D341Med (cell line): Measurements from ENCODE around the gene CDK15.
"Not testable (repeated sequence)": the region's sequence is repeated elsewhere in the genome, so short reads cannot be mapped to it uniquely, and the experiment has no call there.

ENCODE experiments used
- DNase-seq: peaks from one replicate; pipeline ENCODE4 v3.0.0; 2012; ENCODE audit warnings: low spot score

The CDK15 gene

GRCh38 chr2:201806442-201807170 is at the start of gene CDK15:
CDK15 (plus strand) TSS chr2:201806537; CDS start chr2:201806665, 128 bp downstream.
- DNase-seq, result no peak

GRCh38 chr2:201758234-201758633 is 48.1 kb upstream of the CDK15 start:
- no peak for DNase-seq

- DNase-seq, result no peak
Observed at GRCh38 chr2:201758873-201759272, 47.5 kb upstream of the CDK15 start.

- DNase-seq, result no peak
Observed at GRCh38 chr2:201759567-201759966, 46.8 kb upstream of the CDK15 start.

- DNase-seq, result no peak
Observed at GRCh38 chr2:201761101-201761500, 45.2 kb upstream of the CDK15 start.

- DNase-seq, result not testable (repeated sequence)
Observed at GRCh38 chr2:201764469-201764868, 41.9 kb upstream of the CDK15 start.

- no peak for DNase-seq
Observed at GRCh38 chr2:201765799-201766198, 40.5 kb upstream of the CDK15 start.

- no peak for DNase-seq
Observed at GRCh38 chr2:201768918-201769317, 37.4 kb upstream of the CDK15 start.

GRCh38 chr2:201769666-201770373 is 36.5 kb upstream of the CDK15 start:
- DNase-seq, result no peak

- DNase-seq, result no peak
Observed at GRCh38 chr2:201773990-201774389, 32.3 kb upstream of the CDK15 start.

- DNase-seq, result no peak
Observed at GRCh38 chr2:201774546-201774945, 31.8 kb upstream of the CDK15 start.

- DNase-seq, result no peak
Observed at GRCh38 chr2:201775326-201775725, 31.0 kb upstream of the CDK15 start.

GRCh38 chr2:201777043-201777442 is 29.3 kb upstream of the CDK15 start:
- DNase-seq, result no peak

GRCh38 chr2:201777869-201778268 is 28.5 kb upstream of the CDK15 start:
- no peak for DNase-seq

GRCh38 chr2:201779901-201780673 is 26.2 kb upstream of the CDK15 start:
- DNase-seq, result no peak

- DNase-seq, result peak; percentile 93
Observed at GRCh38 chr2:201780674-201781493, 25.5 kb upstream of the CDK15 start, which contains the start of gene ALS2. ALS2 (minus strand) TSS chr2:201780933; CDS start chr2:201768885, 12,048 bp downstream.

- peak; percentile 36 for DNase-seq
Observed at GRCh38 chr2:201781557-201782051, 24.7 kb upstream of the CDK15 start.

GRCh38 chr2:201784563-201784962 is 21.8 kb upstream of the CDK15 start:
- DNase-seq, result no peak

- DNase-seq, result no peak
Observed at GRCh38 chr2:201785135-201785534, 21.2 kb upstream of the CDK15 start.

GRCh38 chr2:201786471-201786870 is 19.9 kb upstream of the CDK15 start:
- DNase-seq, result no peak

GRCh38 chr2:201788371-201788770 is 18.0 kb upstream of the CDK15 start:
- DNase-seq, result no peak

- DNase-seq, result no peak
Observed at GRCh38 chr2:201789395-201789794, 16.9 kb upstream of the CDK15 start.
